GM10266 (cell line): ENCODE measurements around the gene CFAP92.

Source experiments
- DNase-seq: peaks from one replicate; pipeline ENCODE4 v3.0.0; 2012; ENCODE audit errors: extremely low spot score
- CTCF ChIP-seq: IDR thresholded peaks from 2 replicates; pipeline ENCODE4 v1.5.1; 2012; ENCODE audit warnings: mild to moderate bottlenecking, low read depth; ENCODE audit not compliant: control insufficient read depth, insufficient read depth; ENCODE audit errors: missing control alignments

The CFAP92 gene

DNA sequence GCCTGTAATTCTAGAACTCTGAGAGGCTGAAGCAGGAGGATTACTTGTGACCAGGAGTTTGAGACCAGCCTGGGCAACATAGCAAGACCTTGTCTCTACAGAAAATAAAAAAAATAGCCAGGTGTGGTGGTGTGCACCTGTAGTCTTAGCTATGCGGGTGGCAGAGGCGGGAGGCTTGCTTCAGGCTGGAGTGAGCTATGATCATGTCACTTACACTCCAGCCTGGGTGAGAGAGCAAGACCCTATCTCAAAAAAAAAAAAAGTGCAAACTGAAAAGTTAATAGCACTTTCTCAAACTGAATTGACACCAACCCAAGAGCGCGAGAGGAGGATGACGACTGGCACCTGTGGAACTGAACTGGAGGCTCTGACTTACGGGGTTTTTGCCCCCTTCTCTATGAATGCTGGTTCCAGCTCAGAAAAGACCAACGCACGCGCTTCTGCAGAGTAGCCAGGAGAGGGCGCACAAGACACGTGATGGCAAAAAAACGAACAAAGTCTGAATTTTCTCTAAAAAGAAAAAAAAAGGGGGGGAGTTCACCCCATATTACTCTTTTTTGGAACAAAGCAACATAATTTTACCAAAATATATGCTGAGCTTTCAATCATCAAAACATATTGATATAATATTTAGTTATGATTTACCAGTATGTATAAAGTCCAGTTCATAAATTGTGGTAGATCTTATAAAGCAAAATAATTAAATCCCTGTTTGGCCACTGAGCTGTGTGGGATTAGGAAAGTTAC is 23.7 kb downstream of the CFAP92 start:
- peak; percentile 95 for TF ChIP-seq CTCF

DNA sequence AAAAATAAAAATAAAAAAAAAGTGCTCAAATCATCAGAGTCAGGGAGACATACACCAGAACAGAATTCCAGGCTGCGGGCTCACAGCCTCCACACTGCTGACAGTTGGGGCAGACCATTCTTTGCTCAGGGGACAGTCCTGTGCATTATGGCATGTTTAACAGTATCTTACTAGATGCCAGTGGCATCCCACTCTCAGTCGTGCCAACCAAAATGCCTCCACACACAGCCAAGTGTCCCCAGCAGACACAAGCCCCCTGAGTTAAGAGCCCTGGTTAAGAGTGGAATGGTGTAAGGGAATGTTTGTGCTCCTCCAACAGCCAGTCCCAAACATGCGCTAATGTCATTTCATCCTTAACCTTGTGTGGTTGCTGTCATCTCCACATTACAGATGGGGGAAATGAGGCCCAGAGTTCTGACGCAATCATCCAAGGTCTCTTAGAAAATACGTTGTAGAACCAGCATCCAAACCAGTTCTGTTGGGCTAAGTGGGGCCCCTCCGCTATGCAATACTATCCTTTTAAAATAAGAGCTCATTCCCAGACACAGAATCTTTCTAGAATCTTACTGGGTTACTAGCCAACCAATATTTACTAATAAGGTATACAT is 26.0 kb downstream of the CFAP92 start:
- no peak for DNase-seq
- TF ChIP-seq CTCF, result no peak

More for the DNA sequence above, 23.7 kb downstream of the CFAP92 start:
- DNase-seq, result peak; percentile 56

DNA sequence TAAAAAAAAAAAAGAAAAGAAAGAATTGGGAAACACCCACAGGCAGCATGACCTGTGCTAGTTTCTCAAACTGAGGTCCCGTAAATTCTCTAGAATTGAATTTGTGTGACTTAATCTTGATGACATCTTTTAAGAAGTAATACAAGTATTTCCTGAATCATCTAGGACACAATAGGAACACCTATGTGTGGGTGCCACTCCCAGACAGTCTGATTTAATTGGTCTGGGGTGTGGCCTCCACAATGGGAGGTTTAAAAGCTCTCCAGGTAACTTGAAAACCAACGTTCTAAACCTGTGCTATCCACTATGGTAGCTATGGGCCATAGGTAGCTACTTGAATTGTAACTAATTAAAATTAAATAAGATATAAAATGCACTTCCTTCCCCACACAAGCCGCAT is 28.1 kb downstream of the CFAP92 start:
- DNase-seq, result no peak
- no peak for TF ChIP-seq CTCF

DNA sequence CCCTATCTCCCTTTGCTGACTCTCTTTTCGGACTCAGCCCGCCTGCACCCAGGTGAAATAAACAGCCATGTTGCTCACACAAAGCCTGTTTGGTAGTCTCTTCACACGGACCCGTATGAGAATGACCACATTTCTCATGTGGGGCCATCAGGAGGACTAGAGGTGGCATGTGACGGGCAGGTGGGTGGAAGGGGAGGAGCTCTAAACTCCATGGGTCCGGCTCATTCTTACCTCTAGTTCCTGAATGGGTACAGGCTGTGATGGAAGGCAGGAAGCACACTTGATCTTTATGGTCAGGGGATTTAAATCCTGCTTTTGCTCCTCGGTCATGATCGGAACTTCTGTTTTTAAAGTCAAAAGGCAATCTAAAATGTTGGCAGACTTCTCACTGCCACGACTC is 28.6 kb downstream of the CFAP92 start:
- no peak for TF ChIP-seq CTCF
- DNase-seq, result no peak

DNA sequence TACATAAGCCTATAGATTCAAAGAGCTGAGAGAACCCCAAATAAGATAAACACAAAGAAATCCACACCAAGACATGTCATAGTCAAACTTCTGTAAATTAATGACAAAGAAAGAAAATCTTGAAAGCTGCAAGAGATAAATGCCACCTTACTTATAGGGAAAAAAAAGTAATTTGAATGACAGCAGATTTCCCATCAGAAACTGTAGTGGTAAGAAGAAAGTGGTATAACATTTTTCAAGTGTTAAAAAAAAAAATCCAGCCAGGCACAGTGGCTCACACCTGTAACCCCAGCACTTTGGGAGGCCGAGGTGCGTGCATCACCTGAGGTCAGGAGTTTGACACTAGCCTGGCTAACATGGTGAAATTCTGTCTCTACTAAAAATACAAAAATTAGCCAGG is 37.4 kb downstream of the CFAP92 start:
- DNase-seq, result no peak
- no peak for TF ChIP-seq CTCF

- TF ChIP-seq CTCF, result peak; percentile 28
- peak; percentile 50 for DNase-seq
These were observed 43.5 kb downstream of the CFAP92 start for GRCh38 chr3:128950223-128950938.

- no peak for TF ChIP-seq CTCF
- DNase-seq, result no peak
These were observed 44.7 kb downstream of the CFAP92 start for GRCh38 chr3:128949158-128949557.
